SK-N-SH treated with all-trans-retinoic acid at 6 μM for 48 hours (cell line): ENCODE data around the gene TBRG1.

ENCODE experiments used
- ARNTL ChIP-seq: fragments of 450-650 bp; formaldehyde crosslinking; IDR thresholded peaks from 2 replicates; pipeline ENCODE4 v1.5.0; 2020; ENCODE audit warnings: low read depth, mild to moderate bottlenecking, moderate library complexity, borderline replicate concordance
- CSDC2 ChIP-seq: fragments of 250-450 bp; sonication (Bioruptor Pico); IDR thresholded peaks from 2 replicates; pipeline ENCODE4 v1.5.0; 2020; ENCODE audit warnings: mild to moderate bottlenecking, moderate library complexity
- GLIS3 ChIP-seq: fragments of 250-450 bp; sonication (Bioruptor Pico); IDR thresholded peaks from 2 replicates; pipeline ENCODE4 v1.5.0; 2020; ENCODE audit warnings: mild to moderate bottlenecking, moderate library complexity
- ISL1 ChIP-seq: fragments of 250-450 bp; sonication (Bioruptor Pico); IDR thresholded peaks from 2 replicates; pipeline ENCODE4 v2.1.2; 2022; ENCODE audit warnings: mild to moderate bottlenecking, moderate library complexity
- OSR1 ChIP-seq: fragments of 250-450 bp; sonication (Bioruptor Pico); IDR thresholded peaks from 2 replicates; pipeline ENCODE4 v1.8.0; 2022; ENCODE audit warnings: moderate library complexity, mild to moderate bottlenecking, inconsistent platforms
- RARB ChIP-seq: fragments of 250-450 bp; sonication (Bioruptor Pico); IDR thresholded peaks from 2 replicates; pipeline ENCODE4 v1.8.0; 2021; ENCODE audit warnings: mild to moderate bottlenecking, moderate library complexity
- TCF4 ChIP-seq: fragments of 250-450 bp; sonication (Bioruptor Pico); IDR thresholded peaks from 2 replicates; pipeline ENCODE4 v1.8.0; 2021; ENCODE audit warnings: mild to moderate bottlenecking, moderate library complexity, borderline replicate concordance
- ZFP3 ChIP-seq: fragments of 250-450 bp; sonication (Bioruptor Pico); IDR thresholded peaks from 2 replicates; pipeline ENCODE4 v1.5.0; 2020; ENCODE audit warnings: mild to moderate bottlenecking, moderate library complexity
- ZNF565 ChIP-seq: fragments of 450-650 bp; formaldehyde crosslinking; conservative IDR thresholded peaks from 2 replicates; pipeline ENCODE4 v1.5.0; 2020; ENCODE audit warnings: low read depth, mild to moderate bottlenecking, moderate library complexity
- ZNF8 ChIP-seq: fragments of 450-650 bp; formaldehyde crosslinking; IDR thresholded peaks from 2 replicates; pipeline ENCODE4 v1.5.0; 2020; ENCODE audit warnings: mild to moderate bottlenecking, moderate library complexity
- TF ChIP-seq, protein P1 (sequence below): fragments of 250-450 bp; sonication (Bioruptor Pico); IDR thresholded peaks from 2 replicates; pipeline ENCODE4 v1.8.0; 2020; ENCODE audit warnings: mild to moderate bottlenecking, moderate library complexity, borderline replicate concordance
- TF ChIP-seq, protein P2 (sequence below): fragments of 250-450 bp; sonication (Bioruptor Pico); IDR thresholded peaks from 2 replicates; pipeline ENCODE4 v1.5.1; 2020; ENCODE audit warnings: low read depth, mild to moderate bottlenecking, moderate library complexity
- TF ChIP-seq, protein P3 (sequence below): fragments of 250-450 bp; sonication (Bioruptor Pico); IDR thresholded peaks from 2 replicates; pipeline ENCODE4 v1.5.1; 2021; ENCODE audit warnings: mild to moderate bottlenecking, moderate library complexity

DNA sequence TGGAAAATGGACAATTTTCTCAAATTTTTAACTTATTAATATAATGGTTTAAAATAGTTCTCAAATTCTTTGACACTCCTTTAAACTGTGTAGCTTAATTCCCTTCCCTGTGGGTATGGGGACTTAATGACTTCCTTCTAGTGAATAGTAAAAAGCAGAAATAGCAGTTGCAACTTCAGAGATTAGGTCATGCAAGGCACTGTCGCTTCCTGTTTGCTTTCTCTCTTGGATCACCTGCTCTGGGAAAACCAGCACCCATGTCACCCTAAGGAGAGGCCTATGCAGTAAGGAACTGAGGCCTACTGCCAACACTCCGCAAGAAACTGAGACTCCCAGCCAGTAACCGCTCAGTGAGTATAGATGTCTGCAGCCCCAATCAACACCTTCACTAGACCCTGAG, 16.9 kb upstream of the TBRG1 start:
- TF ChIP-seq ARNTL: no peak
- no peak for TF ChIP-seq GLIS3 (CRISPR knock-in tag)
- no peak for TF ChIP-seq RARB (CRISPR knock-in tag)
- no peak for TF ChIP-seq ZFP3 (CRISPR knock-in tag)
- TF ChIP-seq CSDC2 (CRISPR knock-in tag): no peak
- no peak for TF ChIP-seq ISL1 (CRISPR knock-in tag)
- TF ChIP-seq, protein P1, sequence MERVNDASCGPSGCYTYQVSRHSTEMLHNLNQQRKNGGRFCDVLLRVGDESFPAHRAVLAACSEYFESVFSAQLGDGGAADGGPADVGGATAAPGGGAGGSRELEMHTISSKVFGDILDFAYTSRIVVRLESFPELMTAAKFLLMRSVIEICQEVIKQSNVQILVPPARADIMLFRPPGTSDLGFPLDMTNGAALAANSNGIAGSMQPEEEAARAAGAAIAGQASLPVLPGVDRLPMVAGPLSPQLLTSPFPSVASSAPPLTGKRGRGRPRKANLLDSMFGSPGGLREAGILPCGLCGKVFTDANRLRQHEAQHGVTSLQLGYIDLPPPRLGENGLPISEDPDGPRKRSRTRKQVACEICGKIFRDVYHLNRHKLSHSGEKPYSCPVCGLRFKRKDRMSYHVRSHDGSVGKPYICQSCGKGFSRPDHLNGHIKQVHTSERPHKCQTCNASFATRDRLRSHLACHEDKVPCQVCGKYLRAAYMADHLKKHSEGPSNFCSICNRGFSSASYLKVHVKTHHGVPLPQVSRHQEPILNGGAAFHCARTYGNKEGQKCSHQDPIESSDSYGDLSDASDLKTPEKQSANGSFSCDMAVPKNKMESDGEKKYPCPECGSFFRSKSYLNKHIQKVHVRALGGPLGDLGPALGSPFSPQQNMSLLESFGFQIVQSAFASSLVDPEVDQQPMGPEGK (CRISPR knock-in tag): no peak
- TF ChIP-seq, protein P2, sequence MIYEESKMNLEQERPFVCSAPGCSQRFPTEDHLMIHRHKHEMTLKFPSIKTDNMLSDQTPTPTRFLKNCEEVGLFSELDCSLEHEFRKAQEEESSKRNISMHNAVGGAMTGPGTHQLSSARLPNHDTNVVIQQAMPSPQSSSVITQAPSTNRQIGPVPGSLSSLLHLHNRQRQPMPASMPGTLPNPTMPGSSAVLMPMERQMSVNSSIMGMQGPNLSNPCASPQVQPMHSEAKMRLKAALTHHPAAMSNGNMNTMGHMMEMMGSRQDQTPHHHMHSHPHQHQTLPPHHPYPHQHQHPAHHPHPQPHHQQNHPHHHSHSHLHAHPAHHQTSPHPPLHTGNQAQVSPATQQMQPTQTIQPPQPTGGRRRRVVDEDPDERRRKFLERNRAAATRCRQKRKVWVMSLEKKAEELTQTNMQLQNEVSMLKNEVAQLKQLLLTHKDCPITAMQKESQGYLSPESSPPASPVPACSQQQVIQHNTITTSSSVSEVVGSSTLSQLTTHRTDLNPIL: no peak
- TF ChIP-seq, protein P3, sequence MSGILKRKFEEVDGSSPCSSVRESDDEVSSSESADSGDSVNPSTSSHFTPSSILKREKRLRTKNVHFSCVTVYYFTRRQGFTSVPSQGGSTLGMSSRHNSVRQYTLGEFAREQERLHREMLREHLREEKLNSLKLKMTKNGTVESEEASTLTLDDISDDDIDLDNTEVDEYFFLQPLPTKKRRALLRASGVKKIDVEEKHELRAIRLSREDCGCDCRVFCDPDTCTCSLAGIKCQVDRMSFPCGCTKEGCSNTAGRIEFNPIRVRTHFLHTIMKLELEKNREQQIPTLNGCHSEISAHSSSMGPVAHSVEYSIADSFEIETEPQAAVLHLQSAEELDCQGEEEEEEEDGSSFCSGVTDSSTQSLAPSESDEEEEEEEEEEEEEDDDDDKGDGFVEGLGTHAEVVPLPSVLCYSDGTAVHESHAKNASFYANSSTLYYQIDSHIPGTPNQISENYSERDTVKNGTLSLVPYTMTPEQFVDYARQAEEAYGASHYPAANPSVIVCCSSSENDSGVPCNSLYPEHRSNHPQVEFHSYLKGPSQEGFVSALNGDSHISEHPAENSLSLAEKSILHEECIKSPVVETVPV (CRISPR knock-in tag): no peak
- no peak for TF ChIP-seq TCF4 (CRISPR knock-in tag)
- TF ChIP-seq ZNF565 (CRISPR knock-in tag): no peak
- TF ChIP-seq ZNF8 (CRISPR knock-in tag): no peak
- TF ChIP-seq OSR1 (CRISPR knock-in tag): no peak
